Fibroblast of the aortic adventitia (primary cell): ENCODE results near the gene ZDHHC5. TPM values are rescaled to one million over a fixed set of nuclear protein-coding genes. Genes with fewer than 3 reads are reported as not detected.
A peak's percentile ranks its signal among the peaks of the same experiment; 100 is the strongest.

Source experiments
- DNase-seq: peaks from one replicate; pipeline ENCODE4 v3.0.0-alpha.2; 2010; ENCODE audit warnings: low read depth
- H3K4me3 ChIP-seq: 2 replicates; pipeline ENCODE4 v1.5.1; 2011; ENCODE audit warnings: low read depth, mild to moderate bottlenecking, control low read depth, low read length, moderate library complexity
- total RNA-seq: library from RNA; depleted of rRNA; stranded (reverse); fragments of >200 nt; gene quantifications from 2 replicates; pipeline ENCODE4 v1.2.3, GENCODE V29; 2012; ENCODE audit warnings: low replicate concordance
- TF ChIP-seq, protein P1 (sequence below): IDR thresholded peaks from 2 replicates; pipeline ENCODE4 v1.5.1; 2011; ENCODE audit warnings: mild to moderate bottlenecking, low read length, control low read depth, inconsistent platforms; ENCODE audit not compliant: insufficient read depth

Gene ZDHHC5
- total RNA-seq, 1 donor, result 49.6 TPM

DNA sequence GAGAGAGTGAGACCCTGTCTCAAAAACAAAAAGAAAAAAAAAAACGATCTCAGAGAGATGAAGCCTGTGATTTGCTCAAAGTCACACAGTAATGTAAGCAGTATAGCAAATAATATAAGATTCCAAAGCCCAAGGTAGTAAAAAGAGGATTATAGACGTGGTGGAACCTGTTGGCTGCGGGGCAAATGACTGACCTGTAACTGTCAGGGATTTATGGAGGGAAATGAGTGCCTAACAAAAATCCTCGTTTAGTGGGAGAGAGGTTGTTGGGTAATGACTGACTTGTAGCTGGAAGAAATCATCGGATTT, 11.1 kb upstream of the ZDHHC5 start:
- DNase-seq, result no peak
- TF ChIP-seq, protein P1, sequence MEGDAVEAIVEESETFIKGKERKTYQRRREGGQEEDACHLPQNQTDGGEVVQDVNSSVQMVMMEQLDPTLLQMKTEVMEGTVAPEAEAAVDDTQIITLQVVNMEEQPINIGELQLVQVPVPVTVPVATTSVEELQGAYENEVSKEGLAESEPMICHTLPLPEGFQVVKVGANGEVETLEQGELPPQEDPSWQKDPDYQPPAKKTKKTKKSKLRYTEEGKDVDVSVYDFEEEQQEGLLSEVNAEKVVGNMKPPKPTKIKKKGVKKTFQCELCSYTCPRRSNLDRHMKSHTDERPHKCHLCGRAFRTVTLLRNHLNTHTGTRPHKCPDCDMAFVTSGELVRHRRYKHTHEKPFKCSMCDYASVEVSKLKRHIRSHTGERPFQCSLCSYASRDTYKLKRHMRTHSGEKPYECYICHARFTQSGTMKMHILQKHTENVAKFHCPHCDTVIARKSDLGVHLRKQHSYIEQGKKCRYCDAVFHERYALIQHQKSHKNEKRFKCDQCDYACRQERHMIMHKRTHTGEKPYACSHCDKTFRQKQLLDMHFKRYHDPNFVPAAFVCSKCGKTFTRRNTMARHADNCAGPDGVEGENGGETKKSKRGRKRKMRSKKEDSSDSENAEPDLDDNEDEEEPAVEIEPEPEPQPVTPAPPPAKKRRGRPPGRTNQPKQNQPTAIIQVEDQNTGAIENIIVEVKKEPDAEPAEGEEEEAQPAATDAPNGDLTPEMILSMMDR, result no peak
- peak overlapping the region; percentile 70 for H3K4me3 ChIP-seq

DNA sequence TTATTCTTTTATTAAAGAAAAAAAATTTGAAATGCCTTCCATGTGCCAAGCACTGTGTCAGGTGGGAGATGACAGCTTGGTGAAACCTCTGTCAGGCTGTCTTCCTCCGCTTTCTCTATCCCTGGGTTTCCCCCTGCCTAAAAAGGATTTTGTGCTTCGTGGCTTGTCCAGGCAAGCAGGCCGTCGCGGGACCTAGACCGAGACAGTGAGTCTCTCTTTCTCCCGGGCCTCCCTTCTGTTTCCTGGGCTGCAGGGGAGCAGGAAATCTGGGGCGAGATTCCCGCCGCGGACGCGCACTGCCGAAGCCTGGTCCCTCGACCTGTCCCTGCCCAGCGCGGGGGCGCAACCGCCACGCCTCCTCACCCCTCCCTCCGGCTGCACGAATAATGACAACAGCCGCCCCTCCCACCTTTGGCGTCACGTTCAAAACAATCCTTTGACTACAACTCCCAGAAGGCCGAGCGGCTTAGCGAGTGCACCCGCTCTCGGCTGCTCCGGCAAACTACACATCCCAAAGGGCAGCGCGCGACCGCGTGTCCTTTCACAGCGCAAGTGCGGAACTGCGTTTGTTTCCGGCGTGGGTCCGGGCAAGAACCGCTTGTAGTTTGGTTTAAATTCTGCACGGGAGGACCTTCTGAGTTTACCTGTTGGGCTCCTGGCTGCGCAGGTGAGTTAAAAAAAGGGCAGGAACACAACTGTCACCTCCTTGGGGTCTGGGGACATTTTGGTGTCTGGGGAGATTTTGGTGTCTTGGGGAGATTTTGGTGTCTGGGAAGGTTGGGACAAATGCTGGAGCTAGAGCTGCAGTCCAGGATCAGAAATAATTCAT, 10.5 kb upstream of the ZDHHC5 start, which contains the start of gene CLP1:
TSS of gene CLP1 (plus strand) at position 569 of the 829 bp plus-strand sequence. CDS start 1,715 bp downstream, outside the sequence.
- DNase-seq, result peak; percentile 98
- H3K4me3 ChIP-seq, result peak within 1 kb of the TSS; percentile 78
- TF ChIP-seq, protein P1, result no peak

DNA sequence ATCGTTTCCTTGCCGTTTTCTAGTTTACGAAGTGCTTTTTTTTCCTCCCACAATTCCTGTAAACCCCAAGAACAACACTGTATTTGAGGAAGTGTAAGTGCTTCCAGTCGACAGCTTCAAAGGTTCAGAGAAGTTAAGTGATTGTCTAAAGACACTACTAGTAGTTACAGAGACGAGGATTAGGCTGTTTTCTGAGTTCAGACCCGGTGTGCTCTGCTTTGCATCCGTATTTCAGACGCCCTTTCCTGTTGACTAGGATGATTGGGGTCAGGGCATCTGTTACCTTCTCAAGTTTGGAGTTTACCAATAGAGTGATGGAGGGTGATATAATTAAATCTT, 9.9 kb upstream of the ZDHHC5 start:
- peak overlapping the region; percentile 78 for H3K4me3 ChIP-seq
- TF ChIP-seq, protein P1, result no peak
- no peak for DNase-seq

DNA sequence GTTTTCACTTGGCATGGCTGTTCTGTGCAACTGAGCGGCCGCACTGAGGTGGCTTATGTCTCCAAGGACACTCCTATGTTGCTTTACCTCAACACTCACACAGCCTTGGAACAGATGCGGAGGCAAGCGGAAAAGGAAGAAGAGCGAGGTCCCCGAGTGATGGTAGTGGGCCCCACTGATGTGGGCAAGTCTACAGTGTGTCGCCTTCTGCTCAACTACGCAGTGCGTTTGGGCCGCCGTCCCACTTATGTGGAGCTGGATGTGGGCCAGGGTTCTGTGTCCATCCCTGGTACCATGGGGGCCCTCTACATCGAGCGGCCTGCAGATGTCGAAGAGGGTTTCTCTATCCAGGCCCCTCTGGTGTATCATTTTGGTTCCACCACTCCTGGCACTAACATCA, 8.2 kb upstream of the ZDHHC5 start:
- no peak for DNase-seq
- TF ChIP-seq, protein P1, result no peak
- H3K4me3 ChIP-seq, result no peak overlapping the region

DNA sequence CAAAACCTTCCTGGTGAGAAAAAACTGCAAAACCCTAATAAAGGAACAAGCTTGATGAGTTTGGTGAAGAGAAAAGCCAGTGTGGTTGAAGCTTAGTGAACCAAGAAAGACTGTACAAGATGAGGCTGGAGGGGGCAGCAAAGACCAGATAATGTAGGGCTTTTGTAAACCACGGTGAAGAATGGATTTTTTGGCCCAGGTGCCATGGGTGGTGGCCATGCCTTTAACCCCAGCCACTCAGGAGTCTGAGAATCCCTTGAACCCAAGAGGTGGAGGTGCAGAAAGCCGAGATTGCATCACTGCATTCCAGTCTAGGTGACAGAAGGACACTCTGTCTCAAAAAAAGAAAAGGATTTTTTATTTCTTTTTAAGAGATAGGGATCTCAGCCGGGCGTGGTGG, 5.0 kb upstream of the ZDHHC5 start:
- DNase-seq, result no peak
- H3K4me3 ChIP-seq, result no peak overlapping the region
- TF ChIP-seq, protein P1, result no peak

DNA sequence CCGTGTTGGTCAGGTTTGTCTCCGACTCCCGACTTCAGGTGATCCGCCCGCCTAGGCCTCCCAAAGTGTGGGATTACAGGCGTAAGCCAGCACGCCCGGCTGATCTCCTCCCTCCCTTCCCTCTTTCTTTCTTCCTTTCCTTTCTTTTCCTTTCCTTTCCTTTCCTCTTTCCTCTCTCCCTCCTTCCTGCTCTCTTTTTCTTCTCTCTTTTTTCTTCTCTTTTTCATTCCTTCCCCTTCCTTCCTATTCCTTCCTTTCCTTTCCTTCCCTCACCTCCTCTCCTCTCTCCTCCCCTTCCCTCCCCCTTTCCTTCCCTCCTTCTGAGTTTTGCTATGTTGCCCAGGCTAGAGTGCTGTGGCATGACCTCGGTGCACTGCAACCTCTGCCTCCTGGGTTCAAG, 3.9 kb upstream of the ZDHHC5 start:
- TF ChIP-seq, protein P1, result no peak
- no peak for DNase-seq
- no peak overlapping the region for H3K4me3 ChIP-seq
